HepG2 (cell line): ENCODE data around the gene ARHGAP26. TPM values are rescaled to one million over a fixed set of nuclear protein-coding genes. Genes with fewer than 3 reads are reported as not detected.

Source experiments
- ATAC-seq: fragments of 200-7000 bp; cut with Tn5 transposase; 3 replicates; pipeline ENCODE4 v1.9.1; 2020; ENCODE audit warnings: mild to moderate bottlenecking, moderate library complexity
- BruUV-seq: library from RNA; stranded (reverse); fragments of 400-500 nt; replicated peaks from 2 replicates; lab custom pipeline; 2021; lab: Mats Ljungman, UMichigan
- CTCF ChIA-PET: fragments of 300-600 bp; formaldehyde crosslinking; extraction: SDS; loops from one replicate; lab custom pipeline; 2021; ENCODE audit warnings: low total read pairs, inconsistent platforms, low intra/inter-chr PET ratio; lab: Yijun Ruan, JAX
- POLR2A ChIA-PET: fragments of 350-600 bp; sonication (Branson Sonifier 250); formaldehyde crosslinking; loops from one replicate; lab custom pipeline; 2020; ENCODE audit warnings: antibody characterized with exemption, inconsistent platforms; lab: Yijun Ruan, JAX
- DNase-seq: peaks from one replicate; pipeline ENCODE4 v3.0.0-alpha.2; 2015; ENCODE audit warnings: low spot score
- FAIRE-seq: peaks from 3 replicates; lab custom pipeline; 2011; peaks lifted over from hg19 to GRCh38; lab: Jason Lieb, UNC
- H2AFZ ChIP-seq: one replicate; pipeline ENCODE4 v1.6.1; 2011; ENCODE audit warnings: low read length, inconsistent platforms
- H3K27ac ChIP-seq: fragments of 300-600 bp; 3 replicates; pipeline ENCODE4 v1.8.0; 2011; ENCODE audit warnings: mixed run types, mild to moderate bottlenecking, mixed read lengths, low read length, inconsistent platforms; ENCODE audit not compliant: insufficient read depth; ENCODE audit errors: extremely low read length
- H3K27me3 ChIP-seq, 2 experiments: fragments of 200-600 bp in 1 of 2; 2 replicates in 1 of 2; 3 replicates in 1 of 2; pipeline versions ENCODE4 v1.6.0 to v1.8.0; 2011; ENCODE audit warnings: low read length in 2 of 2, mild to moderate bottlenecking in 2 of 2, moderate library complexity in 2 of 2, inconsistent platforms in 1 of 2; ENCODE audit not compliant: insufficient read depth in 2 of 2, control insufficient read depth in 1 of 2
- H3K36me3 ChIP-seq, 2 experiments: fragments of 200-600 bp in 1 of 2; replicated peaks in 1 of 2; 2 replicates in 1 of 2; 3 replicates in 1 of 2; pipeline versions ENCODE4 v1.5.1 to v1.8.0; 2011; ENCODE audit warnings: low read length in 2 of 2, inconsistent platforms in 1 of 2; ENCODE audit not compliant: insufficient read depth in 2 of 2, control insufficient read depth in 1 of 2
- H3K4me1 ChIP-seq: 2 replicates; pipeline ENCODE4 v1.5.1; 2012; ENCODE audit warnings: low read length, inconsistent platforms; ENCODE audit not compliant: insufficient read depth
- H3K4me2 ChIP-seq: 2 replicates; pipeline ENCODE4 v1.6.0; 2011; ENCODE audit warnings: low read depth, low read length, inconsistent platforms
- H3K4me3 ChIP-seq, 3 experiments: fragments of 200-600 bp in 1 of 3; sonication (generic), shearing (Covaris generic) in 1 of 3; replicated peaks in 1 of 3; 2 replicates each; pipeline ENCODE4 v1.5.1; 2011 to 2016; ENCODE audit warnings: low read length in 3 of 3, inconsistent platforms in 2 of 3, low read depth in 2 of 3, mild to moderate bottlenecking in 2 of 3, control low read depth in 1 of 3, mixed read lengths in 1 of 3; ENCODE audit not compliant: insufficient read depth in 1 of 3
- H3K79me2 ChIP-seq: one replicate; pipeline ENCODE4 v1.6.1; 2011; ENCODE audit warnings: low read length, inconsistent platforms; ENCODE audit not compliant: insufficient read depth
- H3K9ac ChIP-seq: 2 replicates; pipeline ENCODE4 v1.6.0; 2011; ENCODE audit warnings: mild to moderate bottlenecking, low read depth, low read length, inconsistent platforms; ENCODE audit not compliant: insufficient read depth
- H3K9me3 ChIP-seq: 2 replicates; pipeline ENCODE4 v1.5.1; 2012; ENCODE audit warnings: mild to moderate bottlenecking, low read length
- H4K20me1 ChIP-seq: 2 replicates; pipeline ENCODE4 v1.6.0; 2011; ENCODE audit warnings: inconsistent platforms, mild to moderate bottlenecking, low read length, moderate library complexity; ENCODE audit not compliant: insufficient read depth
- AGO2 ChIP-seq: fragments of 200-400 bp; formaldehyde crosslinking; optimal IDR thresholded peaks from 2 replicates; pipeline ENCODE3; 2017; ENCODE audit warnings: mild to moderate bottlenecking, low read depth, low read length, moderate library complexity
- ATF3 ChIP-seq: sonication (generic); formaldehyde crosslinking; IDR thresholded peaks from 2 replicates; pipeline ENCODE4 v1.4.0; 2020; ENCODE audit warnings: missing genetic modification reagents
- BCL6 ChIP-seq: IDR thresholded peaks from 2 replicates; pipeline ENCODE4 v1.6.1; 2016; ENCODE audit warnings: missing genetic modification reagents, missing compliant biosample characterization
- CC2D1A ChIP-seq: sonication (generic); formaldehyde crosslinking; IDR thresholded peaks from 2 replicates; pipeline ENCODE4 v1.8.1; 2023; ENCODE audit warnings: mild to moderate bottlenecking, missing genetic modification reagents
- HDAC1 ChIP-seq: sonication (generic); formaldehyde crosslinking; IDR thresholded peaks from 2 replicates; pipeline ENCODE4 v1.5.1; 2020; ENCODE audit warnings: mild to moderate bottlenecking, missing genetic modification reagents
- SMARCC2 ChIP-seq: fragments of 450-650 bp; IDR thresholded peaks from 2 replicates; pipeline ENCODE4 v1.6.1; 2017; ENCODE audit warnings: antibody characterized with exemption, mild to moderate bottlenecking
- SOX5 ChIP-seq: IDR thresholded peaks from 2 replicates; pipeline ENCODE4 v1.6.1; 2016; ENCODE audit warnings: borderline replicate concordance
- ZEB1 ChIP-seq: IDR thresholded peaks from 2 replicates; pipeline ENCODE4 v1.6.1; 2012; ENCODE audit warnings: mild to moderate bottlenecking, low read depth, inconsistent platforms; ENCODE audit not compliant: insufficient replicate concordance
- ZNF224 ChIP-seq: sonication (generic); formaldehyde crosslinking; IDR thresholded peaks from 2 replicates; pipeline ENCODE4 v1.5.0; 2020; ENCODE audit warnings: mild to moderate bottlenecking, missing genetic modification reagents
- ZNF891 ChIP-seq: sonication (generic); formaldehyde crosslinking; IDR thresholded peaks from 2 replicates; pipeline ENCODE4 v1.5.0; 2020; ENCODE audit warnings: mild to moderate bottlenecking, missing genetic modification reagents
- WGBS: methylation state at CpG from one replicate; pipeline ENCODE4 v1.1.6; 2017; ENCODE audit warnings: low lambda C conversion rate; 5-methylcytosine and 5-hydroxymethylcytosine counted together
- in situ Hi-C: cut with HindIII; loops from 2 replicates; pipeline ENCODE4 v1.10.0; 2017; ENCODE audit warnings: low pct_unique_long_range_greater_than_20kb; ENCODE audit not compliant: extremely low pct_ligation_motif_present
- intact Hi-C: fragments of 100-400 bp; cut with micrococcal nuclease; formaldehyde crosslinking; loops from one replicate; pipeline ENCODE4 v1.10.0; 2022; ENCODE audit not compliant: unreplicated experiment
- polyA plus RNA-seq, 8 experiments: library from polyadenylated mRNA; depleted of rRNA in 3 of 8; stranded (reverse) in 7 of 8; unstranded in 1 of 8; fragments of >200 nt; fragmentation: Illumina TruSeq in 4 of 8; extraction: Trizol in 4 of 8; gene quantifications; 2 replicates each; pipeline versions ENCODE4 v1.2.1 to v1.2.3, GENCODE V29; 2011 to 2016; ENCODE audit warnings: low read depth in 4 of 8, missing spikeins in 1 of 8, mixed read lengths in 1 of 8; ENCODE audit not compliant: insufficient read depth in 1 of 8
- total RNA-seq, 5 experiments: library from RNA; depleted of rRNA; stranded (reverse); fragments of >200 nt; fragmentation: Illumina TruSeq; extraction: Trizol; gene quantifications; 2 replicates each; pipeline ENCODE4 v1.2.3, GENCODE V29; 2016; ENCODE audit warnings: low read depth in 1 of 5
- TF ChIP-seq, protein P1 (sequence below): IDR thresholded peaks from 2 replicates; pipeline ENCODE4 v1.6.1; 2016; ENCODE audit warnings: missing compliant biosample characterization, missing genetic modification reagents, borderline replicate concordance
- TF ChIP-seq, protein P2 (sequence below): sonication (generic); formaldehyde crosslinking; IDR thresholded peaks from 2 replicates; pipeline ENCODE4 v1.4.0; 2020; ENCODE audit warnings: missing genetic modification reagents, borderline replicate concordance

Gene ARHGAP26
- total and polyA plus RNA-seq, 2 of the 13 experiments (the other 11 are each of a cell fraction or from before 2014, with no cell fraction given) = 9.6 to 18.2 TPM

DNA sequence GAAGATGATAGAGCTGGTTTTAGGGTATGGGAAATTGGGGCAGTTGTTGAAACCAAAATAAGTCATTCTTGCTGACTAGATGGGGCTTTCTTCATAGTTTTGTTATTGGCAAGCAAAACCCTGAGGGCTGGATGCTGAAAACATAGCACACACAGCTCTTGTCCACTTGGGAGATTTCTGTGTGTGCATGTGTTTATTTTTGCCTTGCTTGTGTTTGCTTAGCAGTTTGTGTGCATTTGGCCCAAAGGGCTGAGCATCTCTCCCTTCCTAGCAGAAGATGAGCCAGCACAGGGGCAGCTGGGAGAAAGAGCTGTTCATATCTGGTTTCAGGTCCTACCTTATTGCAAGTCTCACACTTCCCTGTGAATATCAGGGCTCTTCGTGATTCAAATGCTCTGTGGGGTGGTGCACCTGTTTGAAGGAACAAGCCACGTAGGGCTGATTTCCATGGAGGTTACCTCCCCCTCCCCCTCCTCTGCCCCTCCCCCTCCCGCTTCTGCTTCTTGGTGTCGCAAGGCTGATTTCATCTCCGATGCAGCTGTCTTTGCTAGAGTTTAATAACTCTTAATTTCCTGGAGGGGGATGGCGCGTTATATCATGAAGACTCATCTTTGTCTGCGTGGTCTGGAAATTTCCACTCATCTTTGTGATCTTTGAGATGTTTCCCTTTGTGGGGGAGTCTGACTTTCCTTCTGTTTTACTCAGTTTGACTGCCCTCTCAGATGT, 296.5 kb downstream of the ARHGAP26 start:
- in situ Hi-C loops (no loop called here), intact Hi-C loops (no loop called here)
- ChIA-PET POLR2A (no interaction called here), CTCF (no interaction called here)
- FAIRE-seq (no peak), DNase-seq (no peak), ATAC-seq (no peak)
- Histone ChIP-seq H3K4me2 (no peak overlapping the region), H3K4me1 (no peaks in the 10 kb centered on the region), H3K9ac (no peak overlapping the region), H3K27ac (no peak overlapping the region), H3K9me3 (no peaks in the 10 kb centered on the region), H3K36me3 (peaks cover 6 to 13% of the 10 kb centered on the region in 2 experiments; a peak in 4 of 5 replicates), H2AFZ (no peak overlapping the region), H3K27me3 (no peaks in the 10 kb centered on the region), H3K79me2 (no peaks in the 10 kb centered on the region), H4K20me1 (no peaks in the 10 kb centered on the region), H3K4me3 (no peak overlapping the region)
- no TSS peak for BruUV-seq
- no peak for TF ChIP-seq ZNF891 (CRISPR knock-in tag)
- no peak for TF ChIP-seq CC2D1A (CRISPR knock-in tag)
- TF ChIP-seq BCL6 (CRISPR knock-in tag) = no peak
- TF ChIP-seq ZEB1 = no peak
- no peak for TF ChIP-seq ATF3 (CRISPR knock-in tag)
- TF ChIP-seq, protein P1, sequence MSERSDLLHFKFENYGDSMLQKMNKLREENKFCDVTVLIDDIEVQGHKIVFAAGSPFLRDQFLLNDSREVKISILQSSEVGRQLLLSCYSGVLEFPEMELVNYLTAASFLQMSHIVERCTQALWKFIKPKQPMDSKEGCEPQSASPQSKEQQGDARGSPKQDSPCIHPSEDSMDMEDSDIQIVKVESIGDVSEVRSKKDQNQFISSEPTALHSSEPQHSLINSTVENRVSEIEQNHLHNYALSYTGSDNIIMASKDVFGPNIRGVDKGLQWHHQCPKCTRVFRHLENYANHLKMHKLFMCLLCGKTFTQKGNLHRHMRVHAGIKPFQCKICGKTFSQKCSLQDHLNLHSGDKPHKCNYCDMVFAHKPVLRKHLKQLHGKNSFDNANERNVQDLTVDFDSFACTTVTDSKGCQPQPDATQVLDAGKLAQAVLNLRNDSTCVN (CRISPR knock-in tag) = no peak
- no peak for TF ChIP-seq HDAC1 (CRISPR knock-in tag)
- no peak for TF ChIP-seq SMARCC2
- no peak for TF ChIP-seq SOX5
- TF ChIP-seq ZNF224 (CRISPR knock-in tag) = no peak
- TF ChIP-seq, protein P2, sequence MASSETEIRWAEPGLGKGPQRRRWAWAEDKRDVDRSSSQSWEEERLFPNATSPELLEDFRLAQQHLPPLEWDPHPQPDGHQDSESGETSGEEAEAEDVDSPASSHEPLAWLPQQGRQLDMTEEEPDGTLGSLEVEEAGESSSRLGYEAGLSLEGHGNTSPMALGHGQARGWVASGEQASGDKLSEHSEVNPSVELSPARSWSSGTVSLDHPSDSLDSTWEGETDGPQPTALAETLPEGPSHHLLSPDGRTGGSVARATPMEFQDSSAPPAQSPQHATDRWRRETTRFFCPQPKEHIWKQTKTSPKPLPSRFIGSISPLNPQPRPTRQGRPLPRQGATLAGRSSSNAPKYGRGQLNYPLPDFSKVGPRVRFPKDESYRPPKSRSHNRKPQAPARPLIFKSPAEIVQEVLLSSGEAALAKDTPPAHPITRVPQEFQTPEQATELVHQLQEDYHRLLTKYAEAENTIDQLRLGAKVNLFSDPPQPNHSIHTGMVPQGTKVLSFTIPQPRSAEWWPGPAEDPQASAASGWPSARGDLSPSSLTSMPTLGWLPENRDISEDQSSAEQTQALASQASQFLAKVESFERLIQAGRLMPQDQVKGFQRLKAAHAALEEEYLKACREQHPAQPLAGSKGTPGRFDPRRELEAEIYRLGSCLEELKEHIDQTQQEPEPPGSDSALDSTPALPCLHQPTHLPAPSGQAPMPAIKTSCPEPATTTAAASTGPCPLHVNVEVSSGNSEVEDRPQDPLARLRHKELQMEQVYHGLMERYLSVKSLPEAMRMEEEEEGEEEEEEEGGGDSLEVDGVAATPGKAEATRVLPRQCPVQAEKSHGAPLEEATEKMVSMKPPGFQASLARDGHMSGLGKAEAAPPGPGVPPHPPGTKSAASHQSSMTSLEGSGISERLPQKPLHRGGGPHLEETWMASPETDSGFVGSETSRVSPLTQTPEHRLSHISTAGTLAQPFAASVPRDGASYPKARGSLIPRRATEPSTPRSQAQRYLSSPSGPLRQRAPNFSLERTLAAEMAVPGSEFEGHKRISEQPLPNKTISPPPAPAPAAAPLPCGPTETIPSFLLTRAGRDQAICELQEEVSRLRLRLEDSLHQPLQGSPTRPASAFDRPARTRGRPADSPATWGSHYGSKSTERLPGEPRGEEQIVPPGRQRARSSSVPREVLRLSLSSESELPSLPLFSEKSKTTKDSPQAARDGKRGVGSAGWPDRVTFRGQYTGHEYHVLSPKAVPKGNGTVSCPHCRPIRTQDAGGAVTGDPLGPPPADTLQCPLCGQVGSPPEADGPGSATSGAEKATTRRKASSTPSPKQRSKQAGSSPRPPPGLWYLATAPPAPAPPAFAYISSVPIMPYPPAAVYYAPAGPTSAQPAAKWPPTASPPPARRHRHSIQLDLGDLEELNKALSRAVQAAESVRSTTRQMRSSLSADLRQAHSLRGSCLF (CRISPR knock-in tag) = no peak
- TF ChIP-seq AGO2 = no peak
- 96% methylated on average over 8 of the region's 8 CpGs for WGBS
